ENCODE data around the gene SHISA7. TPM values are rescaled to one million over a fixed set of nuclear protein-coding genes. Genes with fewer than 3 reads are reported as not detected.
A peak's percentile ranks its signal among the peaks of the same experiment; 100 is the strongest.

SHISA7 gene
- 0.18 TPM for polyA plus RNA-seq (ENCODE audit: insufficient read length)

DNA sequence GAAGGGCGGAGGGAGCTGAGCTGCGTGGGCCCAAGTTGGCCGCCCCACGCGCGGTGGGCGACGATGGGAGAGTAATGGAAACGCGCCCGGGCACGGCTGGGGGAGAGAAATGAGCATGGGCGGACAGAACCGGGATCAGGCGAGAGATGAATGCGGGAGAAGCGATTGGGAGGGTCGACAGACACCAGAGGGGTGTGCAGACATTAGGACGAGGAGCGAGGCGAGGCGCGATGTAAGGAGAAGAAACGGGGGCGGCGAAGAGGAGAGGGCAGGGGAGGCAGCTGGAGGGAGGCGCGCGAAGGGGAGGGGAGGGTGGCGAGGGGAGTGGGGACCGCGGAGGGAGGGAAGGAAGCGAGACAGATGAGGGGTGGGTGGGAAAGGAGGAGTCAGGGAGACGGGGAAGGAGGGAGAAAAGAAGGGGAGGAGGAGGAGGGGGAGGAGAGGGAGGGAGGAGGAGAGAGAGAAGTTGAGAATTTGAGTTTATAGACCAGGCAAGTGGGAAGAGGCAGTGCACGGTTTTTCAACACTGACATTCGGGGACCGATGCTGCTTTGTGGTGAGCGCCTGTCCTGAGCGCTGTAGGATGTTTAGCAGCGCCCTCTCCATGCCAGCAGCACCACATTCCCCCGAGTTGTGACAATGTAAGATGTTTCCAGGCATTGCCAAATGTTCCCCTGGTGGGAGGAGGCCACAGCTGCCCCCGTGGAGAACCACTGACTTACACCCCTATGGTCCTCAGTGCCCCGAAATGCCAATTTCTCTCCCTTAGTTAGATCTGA lies at the start of gene SHISA7:
Gene SHISA7 (minus strand): TSS at position 256 of the 779 bp plus-strand sequence. CDS start 437 bp downstream, outside the sequence.
- DNase-seq = no peak

GRCh38 chr19:55492362-55492944 lies 49.4 kb upstream of the SHISA7 start:
- no peak for DNase-seq

DNA sequence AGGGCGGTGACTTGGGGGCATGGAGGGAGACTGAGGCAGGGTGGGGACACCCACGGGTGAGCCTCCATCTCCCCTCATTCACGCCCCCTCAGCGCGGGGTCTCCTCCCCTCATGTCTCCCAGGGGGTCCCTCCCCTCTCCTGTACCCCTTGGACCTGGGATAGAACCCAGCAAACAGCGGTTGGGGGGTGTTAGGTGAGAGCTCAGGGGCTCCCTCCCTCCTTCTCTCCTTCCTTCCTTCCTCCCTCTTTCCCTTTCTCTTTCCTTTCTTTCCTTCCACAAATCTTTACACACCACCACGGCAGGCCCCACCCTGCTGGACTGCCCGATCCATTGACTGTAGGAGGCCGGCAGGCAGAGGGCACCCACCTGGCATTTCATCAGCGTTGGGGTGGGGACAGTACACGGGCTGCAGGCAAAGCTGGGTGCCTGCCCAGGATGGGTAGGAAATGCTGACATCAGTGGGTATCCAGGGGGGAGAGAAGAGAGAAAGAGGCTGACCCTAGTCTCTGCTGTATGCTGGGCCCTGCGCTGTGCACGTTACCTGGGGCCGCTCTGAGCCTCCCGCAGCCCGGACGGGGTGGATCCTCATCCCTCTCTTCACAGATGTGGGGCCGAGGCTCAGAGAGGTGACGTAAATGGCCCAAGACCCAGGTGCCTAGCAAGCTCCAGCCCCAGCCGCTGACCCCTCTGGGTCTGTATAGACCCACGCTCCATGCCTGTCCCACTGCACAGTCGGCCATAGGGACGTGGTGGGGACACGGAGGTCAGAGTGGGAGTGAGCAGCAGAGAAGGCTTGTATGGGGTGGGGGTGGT lies 48.7 kb upstream of the SHISA7 start:
- DNase-seq = no peak

GRCh38 chr19:55490478-55491432 lies 47.7 kb upstream of the SHISA7 start:
- DNase-seq = no peak

DNA sequence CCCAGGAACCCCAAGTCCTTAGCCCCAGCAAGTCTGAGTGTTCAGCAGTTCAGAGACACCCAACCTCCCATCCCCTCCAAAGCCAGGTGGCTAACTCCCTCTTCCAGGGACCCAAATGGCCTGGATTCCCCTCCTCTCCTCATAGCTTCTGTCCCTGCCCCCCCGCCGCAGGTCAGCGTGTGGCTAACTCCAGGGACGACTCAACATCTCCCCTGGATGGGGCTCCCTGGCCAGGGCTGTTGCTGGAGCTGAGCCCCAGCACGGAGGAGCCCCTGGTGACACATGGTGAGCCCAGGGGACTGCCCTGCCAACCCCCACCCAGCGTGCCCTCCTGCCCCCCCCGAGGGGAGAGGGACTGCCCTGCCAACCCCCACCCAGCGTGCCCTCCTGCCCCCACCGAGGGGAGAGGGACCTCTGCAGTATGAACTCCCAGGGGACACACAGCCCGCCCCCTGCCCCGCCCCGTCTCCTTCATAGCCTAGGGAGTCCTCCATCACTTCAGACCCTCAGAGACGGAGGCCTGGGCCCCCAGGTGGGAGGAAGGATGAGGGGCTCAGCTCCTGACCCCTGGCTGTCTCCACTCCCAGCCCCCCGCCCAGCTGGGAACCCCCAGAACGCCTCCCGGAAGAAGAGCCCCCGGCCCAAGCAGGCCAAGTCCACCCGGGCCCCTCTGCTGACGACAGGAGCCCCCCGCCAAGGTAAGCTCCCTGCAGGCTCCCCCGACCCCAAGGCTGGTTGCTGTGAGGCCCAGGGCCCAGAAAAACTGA lies 46.8 kb upstream of the SHISA7 start:
- DNase-seq = no peak

- DNase-seq = no peak
Measured at GRCh38 chr19:55488986-55489710, 46.0 kb upstream of the SHISA7 start.

DNA sequence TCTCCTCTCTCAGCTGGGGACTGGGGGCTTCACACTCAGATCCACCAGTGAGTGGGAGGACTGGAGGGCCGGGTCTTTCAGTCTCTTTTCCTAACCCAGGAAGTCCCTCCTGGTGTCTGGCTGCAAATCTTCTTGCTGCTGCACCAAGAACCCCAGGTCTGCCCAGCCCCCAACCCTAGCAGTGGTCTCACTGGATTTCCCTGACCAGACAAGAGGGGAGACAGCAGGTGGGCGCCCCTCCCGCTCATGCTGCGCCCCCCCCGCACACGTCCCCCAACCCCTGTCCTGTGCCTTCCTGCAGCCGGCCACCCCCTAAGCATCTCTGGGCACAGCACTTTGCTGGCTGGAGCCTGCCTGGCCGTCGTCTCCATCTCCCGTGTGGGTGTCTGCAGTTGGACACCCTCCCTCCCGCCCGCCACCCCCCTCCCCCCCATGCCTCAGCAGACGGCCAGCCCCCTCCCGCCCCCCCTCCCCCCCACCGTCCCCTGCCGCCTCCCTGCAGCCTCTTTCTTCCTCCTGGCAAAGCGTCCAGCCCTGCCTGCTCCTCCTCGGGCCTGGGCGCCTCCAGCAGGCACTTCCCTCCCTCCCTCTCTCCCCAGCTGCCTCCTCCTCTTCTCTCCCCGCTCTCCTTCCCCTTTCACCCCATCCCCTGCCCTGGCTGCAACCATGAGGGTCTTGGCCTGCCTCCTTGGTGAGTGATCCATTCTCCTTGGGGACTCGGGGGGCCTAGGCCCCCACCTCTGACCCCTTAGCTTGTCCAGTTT lies 45.0 kb upstream of the SHISA7 start, which contains the start of gene SSC5D:
Gene SSC5D (plus strand): TSS at position 513 of the 764 bp plus-strand sequence. CDS start 154 bp downstream, at position 667.
- peak; percentile 71 for DNase-seq

- peak; percentile 97 for DNase-seq
Measured at GRCh38 chr19:55486971-55487923, 44.1 kb upstream of the SHISA7 start.

- no peak for DNase-seq
Measured at GRCh38 chr19:55486043-55486970, 43.2 kb upstream of the SHISA7 start.

DNA sequence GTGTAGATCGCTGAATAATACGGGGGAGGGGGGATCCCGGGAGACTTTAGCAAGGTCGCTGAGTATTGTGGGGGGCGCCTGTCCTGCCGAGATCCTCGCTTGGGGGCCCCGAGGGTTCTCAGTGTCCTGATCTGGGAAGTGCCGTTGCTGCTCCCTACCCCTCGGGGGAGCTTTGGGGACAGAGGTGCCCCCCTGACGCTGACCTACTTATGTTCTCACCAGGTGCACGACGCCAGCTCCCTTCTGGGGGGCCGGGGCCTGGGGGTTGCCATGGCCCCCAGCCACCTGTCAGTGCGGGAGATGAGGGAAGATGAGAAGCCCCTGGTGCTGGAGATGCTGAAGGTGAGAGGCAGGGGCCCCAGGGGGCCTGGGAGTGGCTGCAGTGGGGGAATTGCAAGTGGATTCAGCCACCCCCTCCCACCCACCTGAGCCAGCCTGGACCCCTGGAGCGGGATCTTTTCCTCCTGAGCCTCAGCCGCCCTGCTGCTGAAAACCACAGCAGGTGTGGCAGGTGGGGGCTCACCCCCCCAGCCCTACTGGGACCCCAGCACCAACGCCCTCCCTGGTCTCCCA lies 42.4 kb upstream of the SHISA7 start:
- no peak for DNase-seq

- DNase-seq = peak; percentile 80
Measured at GRCh38 chr19:55484593-55485438, 41.7 kb upstream of the SHISA7 start, which contains the start of gene NAT14. Gene NAT14 (plus strand): TSS chr19:55485188. CDS start chr19:55485709, 521 bp downstream.

- DNase-seq = no peak
Measured at GRCh38 chr19:55483706-55484592, 40.8 kb upstream of the SHISA7 start.

- DNase-seq = no peak
Measured at GRCh38 chr19:55482967-55483705, 40.0 kb upstream of the SHISA7 start.

Data from hindlimb muscle (tissue), 1 donor.